Measurements from ENCODE around the gene CDK6.
A peak's percentile ranks its signal among the peaks of the same experiment; 100 is the strongest.

Gene CDK6

DNA sequence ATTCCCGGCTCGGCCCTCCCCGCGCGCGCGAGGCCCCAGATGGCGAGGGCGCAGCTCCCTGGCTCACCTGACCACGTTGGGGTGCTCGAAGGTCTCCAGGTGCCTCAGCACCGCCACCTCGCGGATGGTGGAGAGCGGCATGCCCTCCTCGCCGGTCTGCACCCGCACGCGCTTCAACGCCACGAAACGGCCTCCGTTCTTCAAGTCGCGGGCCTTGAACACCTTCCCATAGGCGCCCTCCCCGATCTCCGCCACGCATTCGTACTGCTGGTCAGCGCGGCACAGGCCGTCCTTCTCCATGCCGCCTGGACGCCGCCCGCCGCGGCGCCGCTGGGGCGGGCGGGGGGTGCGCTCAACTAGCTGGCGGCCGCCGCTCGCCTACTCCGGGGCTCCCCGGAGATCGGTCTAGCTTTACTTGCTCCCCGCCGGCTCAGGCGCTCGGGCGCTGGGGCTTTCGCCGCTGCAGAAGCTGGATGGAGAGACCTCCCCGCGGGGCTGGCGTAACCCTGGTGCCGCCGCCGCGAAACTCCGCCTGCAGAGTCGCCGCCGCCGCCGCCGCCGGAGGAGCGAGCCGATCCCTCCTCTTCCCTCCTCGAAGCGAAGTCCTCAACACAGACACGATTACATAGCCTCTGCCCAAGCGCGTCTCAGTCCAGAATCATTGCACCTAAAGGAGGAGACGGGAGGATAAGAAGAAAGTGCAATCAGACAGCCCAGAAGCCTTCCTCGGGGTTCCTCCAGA lies 3.2 kb downstream of the CDK6 start:
- DNase-seq (ENCODE audit: low read depth): peak; percentile 91
- H3K4me3 ChIP-seq (ENCODE audit: low read length): peak overlapping the region; percentile 97
- TF ChIP-seq, protein P1, sequence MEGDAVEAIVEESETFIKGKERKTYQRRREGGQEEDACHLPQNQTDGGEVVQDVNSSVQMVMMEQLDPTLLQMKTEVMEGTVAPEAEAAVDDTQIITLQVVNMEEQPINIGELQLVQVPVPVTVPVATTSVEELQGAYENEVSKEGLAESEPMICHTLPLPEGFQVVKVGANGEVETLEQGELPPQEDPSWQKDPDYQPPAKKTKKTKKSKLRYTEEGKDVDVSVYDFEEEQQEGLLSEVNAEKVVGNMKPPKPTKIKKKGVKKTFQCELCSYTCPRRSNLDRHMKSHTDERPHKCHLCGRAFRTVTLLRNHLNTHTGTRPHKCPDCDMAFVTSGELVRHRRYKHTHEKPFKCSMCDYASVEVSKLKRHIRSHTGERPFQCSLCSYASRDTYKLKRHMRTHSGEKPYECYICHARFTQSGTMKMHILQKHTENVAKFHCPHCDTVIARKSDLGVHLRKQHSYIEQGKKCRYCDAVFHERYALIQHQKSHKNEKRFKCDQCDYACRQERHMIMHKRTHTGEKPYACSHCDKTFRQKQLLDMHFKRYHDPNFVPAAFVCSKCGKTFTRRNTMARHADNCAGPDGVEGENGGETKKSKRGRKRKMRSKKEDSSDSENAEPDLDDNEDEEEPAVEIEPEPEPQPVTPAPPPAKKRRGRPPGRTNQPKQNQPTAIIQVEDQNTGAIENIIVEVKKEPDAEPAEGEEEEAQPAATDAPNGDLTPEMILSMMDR (IDR thresholded peaks at IDR 0.05; ENCODE audit: insufficient read depth, low read depth, low read length, missing control alignments): peak; percentile 77

- H3K4me3 ChIP-seq (ENCODE audit: low read length): peak overlapping the region; percentile 97
- TF ChIP-seq, protein P1 (IDR thresholded peaks at IDR 0.05; ENCODE audit: insufficient read depth, low read depth, low read length, missing control alignments): no peak
- peak; percentile 33 for DNase-seq (ENCODE audit: low read depth)
Observed at GRCh38 chr7:92832534-92833023, 3.8 kb downstream of the CDK6 start.

DNA sequence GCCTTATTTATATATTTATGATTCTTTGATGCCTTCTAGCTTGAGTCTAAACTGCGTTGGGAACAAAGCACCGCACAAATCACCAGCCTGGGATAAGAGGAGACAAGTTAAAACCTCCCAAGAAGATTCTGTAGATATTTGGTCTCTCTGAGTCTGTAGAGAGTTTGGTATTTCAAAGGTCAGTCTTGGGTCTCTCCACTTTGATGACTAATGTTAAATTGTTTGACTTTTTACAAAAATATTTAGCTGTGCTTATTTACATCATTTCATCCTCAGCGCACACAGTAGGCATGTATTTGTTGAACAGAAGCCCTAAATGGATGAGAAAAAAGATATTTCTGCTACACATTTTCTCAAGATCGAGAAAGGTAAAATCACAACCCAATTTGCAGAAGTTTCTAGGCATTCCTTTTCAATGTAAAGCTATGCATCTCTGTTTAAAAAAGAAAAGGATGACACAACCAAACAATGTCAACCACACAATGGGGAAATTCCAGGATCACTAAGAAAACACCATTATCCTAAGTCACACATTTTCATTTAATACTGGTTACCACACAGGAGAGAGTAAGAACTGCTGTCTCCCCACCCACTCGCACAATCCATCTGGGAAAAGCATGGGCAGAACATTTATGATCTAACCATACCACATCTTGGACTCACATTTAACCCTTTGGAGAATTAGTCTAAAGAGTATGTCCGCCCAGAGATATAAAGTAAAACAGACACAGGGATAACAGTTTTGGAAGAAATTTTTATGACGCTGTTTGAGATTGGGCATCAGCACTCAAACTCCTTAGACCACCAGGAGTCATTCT lies 4.4 kb downstream of the CDK6 start:
- peak overlapping the region; percentile 97 for H3K4me3 ChIP-seq (ENCODE audit: low read length)
- TF ChIP-seq, protein P1 (IDR thresholded peaks at IDR 0.05; ENCODE audit: insufficient read depth, low read depth, low read length, missing control alignments): no peak
- peak; percentile 85 for DNase-seq (ENCODE audit: low read depth)

- TF ChIP-seq, protein P1 (IDR thresholded peaks at IDR 0.05; ENCODE audit: insufficient read depth, low read depth, low read length, missing control alignments): no peak
- DNase-seq (ENCODE audit: low read depth): peak; percentile 35
- no peak overlapping the region for H3K4me3 ChIP-seq (ENCODE audit: low read length)
Observed at GRCh38 chr7:92830532-92831110, 5.8 kb downstream of the CDK6 start.

GRCh38 chr7:92830027-92830426 lies 6.3 kb downstream of the CDK6 start:
- no peak overlapping the region for H3K4me3 ChIP-seq (ENCODE audit: low read length)
- no peak for DNase-seq (ENCODE audit: low read depth)
- TF ChIP-seq, protein P1 (IDR thresholded peaks at IDR 0.05; ENCODE audit: insufficient read depth, low read depth, low read length, missing control alignments): no peak

- no peak overlapping the region for H3K4me3 ChIP-seq (ENCODE audit: low read length)
- no peak for DNase-seq (ENCODE audit: low read depth)
- TF ChIP-seq, protein P1 (IDR thresholded peaks at IDR 0.05; ENCODE audit: insufficient read depth, low read depth, low read length, missing control alignments): no peak
Observed at GRCh38 chr7:92827464-92828120, 8.8 kb downstream of the CDK6 start.

Measured in epithelial cell of esophagus (primary cell).